Peyer's patch (tissue), 4 donors: ENCODE data around the gene AHCYL2. TPM values are rescaled to one million over a fixed set of nuclear protein-coding genes. Genes with fewer than 3 reads are reported as not detected.

Source experiments
- DNase-seq, 3 donors: peaks; one replicate each; pipeline ENCODE4 v3.0.0-alpha.2; 2017 to 2019
- H3K27ac ChIP-seq, 4 donors: fragments of 200-600 bp; sonication (generic); one replicate each; pipeline ENCODE4 v1.5.1; 2016 to 2019
- H3K27me3 ChIP-seq, 2 donors: fragments of 200-600 bp; sonication (generic); one replicate each; pipeline ENCODE4 v1.5.1; 2019
- H3K36me3 ChIP-seq, 3 donors: fragments of 200-600 bp; sonication (generic); one replicate each; pipeline ENCODE4 v1.5.1; 2016 to 2019
- H3K4me1 ChIP-seq, 4 donors: fragments of 200-600 bp; sonication (generic); one replicate each; pipeline ENCODE4 v1.5.1; 2016 to 2019
- H3K4me3 ChIP-seq, 4 donors: fragments of 200-600 bp; sonication (generic); 1 replicate in 3 of 4; 2 replicates in 1 of 4; pipeline ENCODE4 v1.5.1; 2016 to 2019; ENCODE audit warnings: mild to moderate bottlenecking in 1 of 4
- H3K9me3 ChIP-seq, 4 donors: fragments of 200-600 bp; sonication (generic); one replicate each; pipeline ENCODE4 v1.5.1; 2016 to 2019; ENCODE audit warnings: mild to moderate bottlenecking in 1 of 4
- POLR2A ChIP-seq, 2 donors: fragments of 450-650 bp; IDR thresholded peaks; one replicate each; pipeline ENCODE4 v1.5.1; 2017; ENCODE audit warnings: antibody characterized with exemption in 2 of 2, mild to moderate bottlenecking in 2 of 2, moderate library complexity in 2 of 2
- total RNA-seq, 4 donors: library from RNA; depleted of rRNA; stranded (reverse); fragments of >200 nt; gene quantifications; one replicate each; pipeline ENCODE4 v1.1.0, GENCODE V29; 2016
- TF ChIP-seq, protein P1 (sequence below), 6 experiments: fragments of 450-650 bp in 4 of 6; fragments of 200-600 bp in 2 of 6; sonication (generic) in 1 of 6; IDR thresholded peaks; one replicate each; pipeline ENCODE4 v1.5.1; 2017 to 2019; ENCODE audit warnings: antibody characterized with exemption in 6 of 6, mild to moderate bottlenecking in 3 of 6, moderate library complexity in 1 of 6

Gene AHCYL2
- total RNA-seq, 4 donors from 2014 or later: 37.1 to 186 (median 60.0) TPM

DNA sequence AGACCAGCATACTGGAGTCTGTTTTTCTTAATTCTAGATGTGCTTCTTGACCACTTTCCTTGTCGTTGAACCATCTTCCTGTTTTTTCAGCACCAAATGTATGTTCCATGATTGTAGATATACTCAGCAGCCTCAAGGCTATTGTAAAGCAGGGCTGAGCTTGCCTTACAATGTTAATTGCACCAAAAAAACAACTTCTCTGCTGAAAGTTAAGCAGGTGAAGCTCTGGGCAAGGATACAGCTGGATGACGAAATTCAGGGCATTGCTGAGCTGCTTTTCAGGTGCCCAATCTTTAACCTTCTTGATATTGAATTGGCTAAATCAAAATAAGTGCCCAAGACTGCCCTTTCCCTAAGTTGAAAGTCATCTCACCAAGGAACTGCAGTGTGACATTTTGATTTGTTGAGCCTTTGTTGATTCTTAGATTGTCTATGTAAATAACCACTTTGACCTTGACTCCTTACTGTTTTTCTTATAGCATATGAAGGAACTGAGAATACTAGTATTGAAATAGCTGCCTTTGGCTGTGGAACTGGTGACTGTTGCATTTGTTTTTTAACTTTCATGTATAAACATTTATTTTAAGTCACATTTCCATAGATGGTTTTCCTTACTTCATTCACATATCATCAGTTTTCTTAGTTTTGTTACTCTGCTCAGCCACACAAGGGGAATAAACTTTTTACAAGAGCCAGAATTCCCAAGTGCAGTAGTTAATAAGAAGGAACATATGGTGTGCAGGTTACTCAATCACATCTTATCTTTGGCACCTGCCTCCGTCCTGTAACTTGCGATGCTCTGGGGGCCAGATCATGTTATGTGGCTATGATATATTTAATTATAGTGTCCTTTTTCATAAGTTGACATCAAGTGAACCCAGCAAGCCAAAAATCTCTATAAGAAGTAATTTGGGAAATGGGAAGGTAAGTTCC, 3.1 kb downstream of the AHCYL2 start:
- no peak overlapping the region for H3K27ac ChIP-seq
- DNase-seq: no peak
- no peaks in the 10 kb centered on the region for H3K9me3 ChIP-seq
- H3K27me3 ChIP-seq: no peaks in the 10 kb centered on the region
- TF ChIP-seq POLR2A (IDR thresholded peaks at IDR 0.05): no peak
- TF ChIP-seq, protein P1, sequence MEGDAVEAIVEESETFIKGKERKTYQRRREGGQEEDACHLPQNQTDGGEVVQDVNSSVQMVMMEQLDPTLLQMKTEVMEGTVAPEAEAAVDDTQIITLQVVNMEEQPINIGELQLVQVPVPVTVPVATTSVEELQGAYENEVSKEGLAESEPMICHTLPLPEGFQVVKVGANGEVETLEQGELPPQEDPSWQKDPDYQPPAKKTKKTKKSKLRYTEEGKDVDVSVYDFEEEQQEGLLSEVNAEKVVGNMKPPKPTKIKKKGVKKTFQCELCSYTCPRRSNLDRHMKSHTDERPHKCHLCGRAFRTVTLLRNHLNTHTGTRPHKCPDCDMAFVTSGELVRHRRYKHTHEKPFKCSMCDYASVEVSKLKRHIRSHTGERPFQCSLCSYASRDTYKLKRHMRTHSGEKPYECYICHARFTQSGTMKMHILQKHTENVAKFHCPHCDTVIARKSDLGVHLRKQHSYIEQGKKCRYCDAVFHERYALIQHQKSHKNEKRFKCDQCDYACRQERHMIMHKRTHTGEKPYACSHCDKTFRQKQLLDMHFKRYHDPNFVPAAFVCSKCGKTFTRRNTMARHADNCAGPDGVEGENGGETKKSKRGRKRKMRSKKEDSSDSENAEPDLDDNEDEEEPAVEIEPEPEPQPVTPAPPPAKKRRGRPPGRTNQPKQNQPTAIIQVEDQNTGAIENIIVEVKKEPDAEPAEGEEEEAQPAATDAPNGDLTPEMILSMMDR (IDR thresholded peaks at IDR 0.05): no peak
- no peaks in the 10 kb centered on the region for H3K36me3 ChIP-seq
- no peak overlapping the region for H3K4me3 ChIP-seq
- H3K4me1 ChIP-seq: peaks cover 0 to 7% (median 2%) of the 10 kb centered on the region in 4 donors

DNA sequence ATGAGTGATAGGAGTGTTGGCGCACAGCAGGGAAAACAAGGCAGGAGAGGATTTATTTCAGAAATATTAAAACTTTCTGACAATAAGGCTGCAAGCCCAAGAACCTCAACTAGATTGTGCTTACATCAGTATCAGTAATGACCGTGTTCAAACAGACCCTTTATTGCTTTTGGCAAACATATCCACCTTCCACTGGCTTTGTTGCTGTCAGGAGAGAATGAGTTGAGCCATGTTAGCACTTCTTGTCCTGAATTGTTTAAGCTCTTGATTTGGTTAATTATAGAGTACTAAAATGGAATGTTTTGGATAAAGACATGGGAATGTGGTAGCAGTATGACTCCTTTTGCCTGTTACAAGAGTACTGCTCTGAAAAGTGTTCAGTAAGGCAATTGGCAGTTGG, 3.8 kb downstream of the AHCYL2 start:
- Histone ChIP-seq H3K9me3 (no peaks in the 10 kb centered on the region), H3K4me1 (peaks cover 0 to 7% (median 2%) of the 10 kb centered on the region in 4 donors), H3K27ac (no peak overlapping the region), H3K27me3 (no peaks in the 10 kb centered on the region), H3K4me3 (no peak overlapping the region), H3K36me3 (no peaks in the 10 kb centered on the region)
- TF ChIP-seq POLR2A (IDR thresholded peaks at IDR 0.05): no peak
- TF ChIP-seq, protein P1 (IDR thresholded peaks at IDR 0.05): no peak
- DNase-seq: no peak

DNA sequence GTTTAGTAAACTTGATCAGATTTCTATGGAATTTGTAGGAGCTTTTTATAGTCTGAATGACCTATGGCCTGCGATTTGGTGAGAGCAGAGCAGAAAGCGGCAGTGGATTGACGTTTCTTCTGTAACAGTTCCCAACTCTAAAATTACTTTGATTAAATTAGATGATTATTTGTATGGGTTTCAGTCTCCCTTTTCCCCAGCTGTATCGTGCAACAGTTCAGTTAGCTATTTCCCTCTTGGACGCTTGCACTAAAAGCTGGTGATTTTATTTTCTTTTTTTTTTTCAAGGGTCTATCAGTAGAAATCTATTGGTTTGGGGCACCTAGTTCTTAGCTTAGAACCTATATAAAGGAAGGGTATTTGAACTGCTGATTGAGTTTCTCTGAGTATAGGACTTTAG, 6.8 kb downstream of the AHCYL2 start:
- no peaks in the 10 kb centered on the region for H3K9me3 ChIP-seq
- no peaks in the 10 kb centered on the region for H3K4me1 ChIP-seq
- TF ChIP-seq POLR2A (IDR thresholded peaks at IDR 0.05): no peak
- TF ChIP-seq, protein P1 (IDR thresholded peaks at IDR 0.05): no peak
- no peaks in the 10 kb centered on the region for H3K27me3 ChIP-seq
- no peak overlapping the region for H3K27ac ChIP-seq
- no peak overlapping the region for H3K4me3 ChIP-seq
- H3K36me3 ChIP-seq: no peaks in the 10 kb centered on the region
- DNase-seq: no peak

DNA sequence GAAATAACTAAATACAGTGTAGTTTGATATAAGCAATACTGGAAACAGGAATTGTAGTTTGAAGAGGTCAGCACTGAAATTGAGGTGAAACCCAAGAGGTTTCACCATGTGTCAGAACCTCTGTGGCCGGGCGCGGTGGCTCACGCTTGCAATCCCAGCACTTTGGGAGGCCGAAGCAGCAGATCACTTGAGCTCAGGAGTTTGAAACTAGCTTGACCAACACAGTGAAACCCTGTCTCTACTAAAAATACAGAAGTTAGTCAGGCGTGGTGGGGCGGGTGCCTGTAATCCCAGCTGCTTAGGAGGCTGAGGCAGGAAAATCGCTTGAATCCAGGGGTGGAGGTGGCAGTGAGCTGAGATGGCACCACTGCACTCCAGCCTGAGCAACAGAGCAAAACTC, 13.7 kb downstream of the AHCYL2 start:
- TF ChIP-seq POLR2A (IDR thresholded peaks at IDR 0.05): no peak
- no peaks in the 10 kb centered on the region for H3K36me3 ChIP-seq

DNA sequence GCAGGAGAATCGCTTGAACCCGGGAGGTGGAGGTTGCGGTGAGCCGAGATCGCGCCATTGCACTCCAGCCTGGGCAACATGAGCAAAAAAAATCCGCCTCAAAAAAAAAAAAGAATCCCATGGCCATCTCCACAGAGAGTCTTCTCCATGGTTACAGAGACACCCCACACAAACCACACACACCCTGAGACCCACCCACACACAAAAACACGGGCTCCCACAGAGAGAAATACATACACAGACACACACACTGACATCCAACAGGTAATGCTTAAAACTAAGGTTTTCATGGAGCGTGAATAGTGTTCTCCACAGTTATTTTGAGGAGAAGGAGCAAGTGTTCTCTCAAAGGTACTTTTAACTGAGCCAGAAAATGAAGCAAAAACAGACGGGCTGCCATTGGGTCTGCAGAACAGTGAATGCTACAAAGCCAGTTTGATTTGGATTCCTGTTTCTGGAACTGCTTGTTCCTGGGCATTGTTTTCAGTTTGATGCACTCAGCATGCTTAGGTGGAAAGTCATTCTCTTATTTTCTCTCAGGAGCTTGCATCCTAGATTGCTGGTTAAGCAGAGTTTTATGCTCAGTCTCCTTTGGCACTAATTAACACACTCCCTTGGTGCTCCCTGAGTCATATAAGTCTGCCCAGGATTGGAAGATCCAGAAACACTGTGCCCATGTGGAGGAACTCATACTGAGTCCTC, 15.4 kb downstream of the AHCYL2 start:
- Histone ChIP-seq H3K36me3 (no peaks in the 10 kb centered on the region), H3K4me1 (no peaks in the 10 kb centered on the region), H3K27me3 (no peaks in the 10 kb centered on the region), H3K4me3 (no peak overlapping the region), H3K9me3 (no peaks in the 10 kb centered on the region), H3K27ac (no peak overlapping the region)
- TF ChIP-seq, protein P1 (IDR thresholded peaks at IDR 0.05): no peak
- TF ChIP-seq POLR2A (IDR thresholded peaks at IDR 0.05): no peak
- no peak for DNase-seq

More for the DNA sequence above, 13.7 kb downstream of the AHCYL2 start:
- Histone ChIP-seq H3K4me1 (no peaks in the 10 kb centered on the region), H3K9me3 (no peaks in the 10 kb centered on the region), H3K27ac (no peak overlapping the region), H3K27me3 (no peaks in the 10 kb centered on the region), H3K4me3 (no peak overlapping the region)
- DNase-seq: no peak

DNA sequence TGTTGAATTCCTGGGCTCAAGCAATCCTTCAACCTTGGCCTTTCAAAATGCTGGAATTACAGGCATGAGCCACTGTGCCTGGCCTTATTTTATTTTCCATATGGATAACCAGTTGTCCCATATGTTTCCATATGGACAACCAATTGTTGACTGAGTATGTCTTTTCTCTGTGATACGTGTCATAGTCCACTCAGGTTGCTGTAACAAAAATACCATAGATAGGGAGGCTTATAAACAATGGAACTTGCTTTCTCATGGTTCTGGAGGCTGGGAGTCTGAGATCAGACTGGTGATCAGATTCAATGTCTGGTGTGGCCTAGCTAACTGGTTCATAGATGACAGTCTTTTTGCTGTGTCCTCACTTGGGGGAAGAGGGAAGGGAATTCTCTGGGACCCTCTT, 19.4 kb downstream of the AHCYL2 start:
- DNase-seq: no peak

More for the DNA sequence above, 19.4 kb downstream of the AHCYL2 start:
- Histone ChIP-seq H3K27me3 (no peaks in the 10 kb centered on the region), H3K27ac (no peak overlapping the region), H3K9me3 (no peaks in the 10 kb centered on the region), H3K36me3 (no peaks in the 10 kb centered on the region), H3K4me3 (no peak overlapping the region), H3K4me1 (no peaks in the 10 kb centered on the region)
- TF ChIP-seq POLR2A (IDR thresholded peaks at IDR 0.05): no peak
- TF ChIP-seq, protein P1 (IDR thresholded peaks at IDR 0.05): no peak
